Dermis blood vessel endothelial cell (primary cell): ENCODE measurements around the gene HS6ST2. TPM values are rescaled to one million over a fixed set of nuclear protein-coding genes. Genes with fewer than 3 reads are reported as not detected.

ENCODE experiments used
- DNase-seq: peaks from one replicate; pipeline ENCODE4 v3.0.0; 2010
- total RNA-seq: library from RNA; depleted of rRNA; stranded (reverse); fragments of >200 nt; gene quantifications from 2 replicates; pipeline ENCODE4 v1.2.3, GENCODE V29; 2014

The HS6ST2 gene
- total RNA-seq, 1 donor from 2014 or later: under 0.01 TPM

- DNase-seq: no peak
These were observed 168.1 kb downstream of the HS6ST2 start for GRCh38 chrX:132790329-132790728.

- no peak for DNase-seq
These were observed 172.2 kb downstream of the HS6ST2 start for GRCh38 chrX:132786217-132786616.

- DNase-seq: no peak
These were observed 179.5 kb downstream of the HS6ST2 start for GRCh38 chrX:132778917-132779316.

GRCh38 chrX:132776486-132777210 lies 181.8 kb downstream of the HS6ST2 start:
- DNase-seq: no peak

GRCh38 chrX:132775263-132775823 lies 183.1 kb downstream of the HS6ST2 start:
- no peak for DNase-seq

GRCh38 chrX:132774010-132774714 lies 184.3 kb downstream of the HS6ST2 start:
- DNase-seq: no peak

GRCh38 chrX:132769609-132770008 lies 188.8 kb downstream of the HS6ST2 start:
- no peak for DNase-seq

GRCh38 chrX:132766452-132766851 lies 192.0 kb downstream of the HS6ST2 start:
- no peak for DNase-seq

- DNase-seq: no peak
These were observed 194.9 kb downstream of the HS6ST2 start for GRCh38 chrX:132763528-132763927.

- DNase-seq: no peak
These were observed 199.7 kb downstream of the HS6ST2 start for GRCh38 chrX:132758759-132759158.

GRCh38 chrX:132757066-132757623 lies 201.3 kb downstream of the HS6ST2 start:
- no peak for DNase-seq

GRCh38 chrX:132756439-132756838 lies 202.0 kb downstream of the HS6ST2 start:
- DNase-seq: no peak

- DNase-seq: no peak
These were observed 207.3 kb downstream of the HS6ST2 start for GRCh38 chrX:132751063-132751690.

- no peak for DNase-seq
These were observed 207.9 kb downstream of the HS6ST2 start for GRCh38 chrX:132750331-132751062.

- DNase-seq: no peak
These were observed 209.0 kb downstream of the HS6ST2 start for GRCh38 chrX:132749406-132749805.

- no peak for DNase-seq
These were observed 209.5 kb downstream of the HS6ST2 start for GRCh38 chrX:132748909-132749308.

GRCh38 chrX:132748268-132748667 lies 210.2 kb downstream of the HS6ST2 start:
- DNase-seq: no peak

GRCh38 chrX:132745593-132745992 lies 212.8 kb downstream of the HS6ST2 start:
- no peak for DNase-seq

GRCh38 chrX:132744470-132744869 lies 214.0 kb downstream of the HS6ST2 start:
- DNase-seq: no peak

GRCh38 chrX:132743086-132743485 lies 215.3 kb downstream of the HS6ST2 start:
- DNase-seq: no peak

GRCh38 chrX:132742246-132742645 lies 216.2 kb downstream of the HS6ST2 start:
- DNase-seq: no peak

GRCh38 chrX:132741689-132742088 lies 216.7 kb downstream of the HS6ST2 start:
- DNase-seq: no peak
